ENCODE measurements around the gene MRPL28. TPM values are rescaled to one million over a fixed set of nuclear protein-coding genes. Genes with fewer than 3 reads are reported as not detected.

MRPL28 gene
- total and polyA plus RNA-seq, 10 donors = 38.0 to 108 (median 55.8) TPM

GRCh38 chr16:373848-374615 is 3.7 kb upstream of the MRPL28 start:
- H3K4me3 ChIP-seq = no peak overlapping the region
- no peaks in the 10 kb centered on the region for H3K9me3 ChIP-seq
- WGBS, 5 donors = 93 to 96% (median 94%) methylated on average over 39 to 44 of the region's 44 CpGs
- no peak overlapping the region for H3K27ac ChIP-seq
- DNase-seq = peak; percentile 72
- H3K4me1 ChIP-seq = peaks cover 9 to 33% (median 26%) of the 10 kb centered on the region in 6 donors
- no peak for TF ChIP-seq CTCF (IDR thresholded peaks at IDR 0.05 in 8 of 11, conservative IDR thresholded peaks at IDR 0.05 in 3 of 11)
- no peak for TF ChIP-seq POLR2AphosphoS5 (IDR thresholded peaks at IDR 0.05)
- TF ChIP-seq POLR2A (IDR thresholded peaks at IDR 0.05) = no peak
- intact Hi-C loops (cut with DNase I; ENCODE audit: low total_unique reads) = no loop called here
- peaks cover 0 to 76% (median 61%) of the 10 kb centered on the region in 6 donors for H3K36me3 ChIP-seq
- no peaks in the 10 kb centered on the region for H3K27me3 ChIP-seq (replicated peaks in 1 of 7)

- WGBS, 5 donors = 81 to 96% (median 92%) methylated on average over 4 to 5 of the region's 5 CpGs
- H3K36me3 ChIP-seq = peaks cover 0 to 85% (median 71%) of the 10 kb centered on the region in 6 donors
These were observed 2.8 kb upstream of the MRPL28 start for GRCh38 chr16:373020-373598.

GRCh38 chr16:372302-372983 is 2.1 kb upstream of the MRPL28 start:
- H3K4me1 ChIP-seq = peaks cover 9 to 32% (median 25%) of the 10 kb centered on the region in 6 donors
- no peaks in the 10 kb centered on the region for H3K27me3 ChIP-seq (replicated peaks in 1 of 7)
- intact Hi-C loops (cut with DNase I; ENCODE audit: low total_unique reads) = no loop called here
- DNase-seq = peak; percentile 77
- no peak for TF ChIP-seq POLR2A (IDR thresholded peaks at IDR 0.05)
- TF ChIP-seq CTCF (IDR thresholded peaks at IDR 0.05 in 8 of 11, conservative IDR thresholded peaks at IDR 0.05 in 3 of 11) = no peak
- no peak for TF ChIP-seq POLR2AphosphoS5 (IDR thresholded peaks at IDR 0.05)
- H3K9me3 ChIP-seq = no peaks in the 10 kb centered on the region
- H3K27ac ChIP-seq = no peak overlapping the region
- H3K36me3 ChIP-seq = peaks cover 0 to 87% (median 74%) of the 10 kb centered on the region in 6 donors
- WGBS, 5 donors = 92 to 97% (median 95%) methylated on average over 9 to 19 of the region's 19 CpGs
- H3K4me3 ChIP-seq = no peak overlapping the region

More at GRCh38 chr16:373020-373598, 2.8 kb upstream of the MRPL28 start:
- no peaks in the 10 kb centered on the region for H3K9me3 ChIP-seq
- DNase-seq = peak; percentile 62
- intact Hi-C loops (cut with DNase I; ENCODE audit: low total_unique reads) = no loop called here
- H3K4me3 ChIP-seq = no peak overlapping the region
- no peaks in the 10 kb centered on the region for H3K27me3 ChIP-seq (replicated peaks in 1 of 7)
- no peak overlapping the region for H3K27ac ChIP-seq
- H3K4me1 ChIP-seq = peaks cover 9 to 32% (median 25%) of the 10 kb centered on the region in 6 donors
- no peak for TF ChIP-seq POLR2AphosphoS5 (IDR thresholded peaks at IDR 0.05)
- no peak for TF ChIP-seq POLR2A (IDR thresholded peaks at IDR 0.05)
- no peak for TF ChIP-seq CTCF (IDR thresholded peaks at IDR 0.05 in 8 of 11, conservative IDR thresholded peaks at IDR 0.05 in 3 of 11)

Measured in spleen (tissue), 11 donors.